Peyer's patch (tissue), 4 donors: Measurements from ENCODE around the gene BNIP5.

Experiments
- CTCF ChIP-seq, 6 experiments: fragments of 450-650 bp in 4 of 6; fragments of 200-600 bp in 2 of 6; sonication (generic) in 1 of 6; IDR thresholded peaks; one replicate each; pipeline ENCODE4 v1.5.1; 2017 to 2019; ENCODE audit warnings: antibody characterized with exemption in 6 of 6, mild to moderate bottlenecking in 3 of 6, moderate library complexity in 1 of 6
- POLR2A ChIP-seq, 2 donors: fragments of 450-650 bp; IDR thresholded peaks; one replicate each; pipeline ENCODE4 v1.5.1; 2017; ENCODE audit warnings: antibody characterized with exemption in 2 of 2, mild to moderate bottlenecking in 2 of 2, moderate library complexity in 2 of 2

- no peak for TF ChIP-seq CTCF (IDR thresholded peaks at IDR 0.05)
- no peak for TF ChIP-seq POLR2A (IDR thresholded peaks at IDR 0.05)
These were observed 43.5 kb upstream of the BNIP5 start for GRCh38 chr6:36380166-36380565.
